ENCODE results near the gene DHX8.

GRCh38 chr17:43465049-43465448, 18.7 kb upstream of the DHX8 start:
- no peak for TF ChIP-seq RAD21 (IDR thresholded peaks at IDR 0.05; ENCODE audit: low read length)
- no peak for TF ChIP-seq USF1 (IDR thresholded peaks at IDR 0.05; ENCODE audit: borderline replicate concordance, low read depth)
- no peak for TF ChIP-seq CTCF (IDR thresholded peaks at IDR 0.05)
- TF ChIP-seq RFX5 (IDR thresholded peaks at IDR 0.05; ENCODE audit: low read length) = no peak
- TF ChIP-seq FOXM1 (IDR thresholded peaks at IDR 0.05; ENCODE audit: low read depth) = no peak
- no peak for TF ChIP-seq REST (IDR thresholded peaks at IDR 0.05; ENCODE audit: low read depth, low read length)
- no peak for TF ChIP-seq GABPA (IDR thresholded peaks at IDR 0.05; ENCODE audit: low read depth)
- TF ChIP-seq TAF1 (IDR thresholded peaks at IDR 0.05; ENCODE audit: borderline replicate concordance, low read depth, low read length) = no peak

Data from SK-N-SH (cell line).